Activated effector memory CD4-positive, alpha-beta T cell treated with anti-CD3 and anti-CD28 coated beads, Interleukin-2, amount 50 U/mL, for 16 hours (primary cell): Measurements from ENCODE around the gene ATAD5.
"Not testable (repeated sequence)": the region's sequence is repeated elsewhere in the genome, so short reads cannot be mapped to it uniquely, and the experiment has no call there.

Source experiments
- DNase-seq: peaks from one replicate; pipeline ENCODE4 v3.0.0-alpha.2; 2020

ATAD5 gene

DNA sequence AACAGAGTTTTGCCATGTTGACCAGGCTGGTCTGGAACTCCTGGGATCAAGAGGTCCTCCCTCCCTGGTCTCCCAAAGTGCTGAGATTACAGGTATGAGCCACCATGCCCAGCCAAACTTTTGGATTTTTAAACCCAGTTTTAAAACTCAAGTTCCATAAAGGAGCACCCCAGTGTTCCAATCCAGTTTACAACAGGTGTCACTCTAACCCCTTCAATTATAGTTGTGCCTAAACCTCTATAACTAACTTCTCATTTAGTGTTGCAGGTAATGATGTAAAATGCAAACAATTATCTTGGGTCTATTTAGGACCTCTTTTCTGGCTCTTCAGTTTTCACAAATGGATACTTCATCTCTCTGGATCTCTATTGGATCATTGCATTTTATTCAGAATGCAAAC is 82.2 kb downstream of the ATAD5 start:
- DNase-seq, result no peak

DNA sequence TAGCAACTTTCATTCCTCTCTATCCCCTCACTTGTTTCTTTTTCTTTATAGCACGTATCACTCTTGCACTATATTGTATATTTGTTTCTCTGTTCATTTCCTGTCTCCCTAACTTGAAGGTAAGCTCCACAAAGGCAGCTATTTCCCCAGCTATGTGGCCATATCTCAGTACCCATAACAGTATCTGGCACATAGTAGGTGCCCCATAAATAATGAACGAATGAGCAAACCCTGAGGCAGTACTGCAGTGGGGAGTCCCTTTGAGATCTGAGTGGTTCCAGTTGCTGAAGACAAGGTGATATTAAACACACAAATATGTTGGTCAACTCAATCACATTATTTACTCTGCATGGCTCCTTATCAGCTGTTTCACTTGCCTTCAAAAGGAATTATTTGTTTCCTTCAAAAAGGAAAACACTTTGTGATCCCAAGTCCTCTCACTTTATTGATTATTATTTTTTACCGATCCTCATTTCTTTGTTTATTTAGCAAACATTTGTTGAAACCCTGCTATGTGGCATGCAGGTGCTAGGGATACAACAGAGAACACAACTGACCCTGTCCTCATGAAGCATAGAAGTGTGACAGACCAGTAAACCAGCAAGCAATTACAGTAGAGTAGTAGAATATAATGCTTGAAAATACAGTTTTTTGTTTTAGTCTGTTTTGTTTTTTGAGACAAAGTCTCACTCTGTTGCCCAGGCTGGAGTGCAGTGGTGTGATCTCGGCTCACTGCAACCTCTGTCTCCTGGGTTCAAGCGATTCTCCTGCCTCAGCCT is 84.3 kb downstream of the ATAD5 start:
- no peak for DNase-seq

DNA sequence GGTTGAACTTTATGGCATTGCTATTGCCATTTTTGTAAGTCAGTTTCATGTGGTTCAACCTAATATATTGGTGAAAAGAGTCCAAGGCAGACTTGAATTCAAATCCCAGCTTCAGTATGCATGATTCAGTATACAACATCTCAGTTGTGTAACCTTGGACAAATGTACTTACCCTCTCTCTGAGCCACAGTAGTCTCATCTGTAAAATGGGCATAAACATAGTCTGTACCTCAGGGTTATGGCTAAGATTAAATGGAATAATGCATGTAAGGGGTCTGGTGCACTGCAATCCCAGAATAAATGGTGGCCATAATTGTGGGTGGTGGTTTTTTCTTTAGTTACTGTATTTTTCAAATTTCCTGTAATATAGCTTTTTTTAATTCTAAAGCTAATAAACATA is 85.3 kb downstream of the ATAD5 start:
- DNase-seq, result no peak

DNA sequence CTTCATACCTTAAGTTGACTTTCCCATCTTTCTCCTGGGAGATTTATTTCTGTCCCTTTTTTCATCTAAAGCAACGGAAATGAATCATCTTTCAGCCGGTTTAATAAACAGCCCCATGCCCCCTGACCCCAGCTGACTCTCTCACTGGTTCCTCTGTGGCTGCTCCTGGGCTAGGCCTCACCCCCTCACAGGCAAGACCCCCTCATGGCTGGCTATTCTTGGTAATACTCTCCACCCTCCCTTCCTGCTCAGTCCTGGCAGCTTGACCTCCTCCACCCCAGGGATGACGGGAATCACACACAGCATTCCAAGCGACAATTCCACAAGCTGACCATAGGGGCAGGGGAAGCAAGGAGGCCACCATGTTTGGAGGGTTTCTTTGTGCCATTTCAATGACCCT is 88.5 kb downstream of the ATAD5 start:
- no peak for DNase-seq

DNA sequence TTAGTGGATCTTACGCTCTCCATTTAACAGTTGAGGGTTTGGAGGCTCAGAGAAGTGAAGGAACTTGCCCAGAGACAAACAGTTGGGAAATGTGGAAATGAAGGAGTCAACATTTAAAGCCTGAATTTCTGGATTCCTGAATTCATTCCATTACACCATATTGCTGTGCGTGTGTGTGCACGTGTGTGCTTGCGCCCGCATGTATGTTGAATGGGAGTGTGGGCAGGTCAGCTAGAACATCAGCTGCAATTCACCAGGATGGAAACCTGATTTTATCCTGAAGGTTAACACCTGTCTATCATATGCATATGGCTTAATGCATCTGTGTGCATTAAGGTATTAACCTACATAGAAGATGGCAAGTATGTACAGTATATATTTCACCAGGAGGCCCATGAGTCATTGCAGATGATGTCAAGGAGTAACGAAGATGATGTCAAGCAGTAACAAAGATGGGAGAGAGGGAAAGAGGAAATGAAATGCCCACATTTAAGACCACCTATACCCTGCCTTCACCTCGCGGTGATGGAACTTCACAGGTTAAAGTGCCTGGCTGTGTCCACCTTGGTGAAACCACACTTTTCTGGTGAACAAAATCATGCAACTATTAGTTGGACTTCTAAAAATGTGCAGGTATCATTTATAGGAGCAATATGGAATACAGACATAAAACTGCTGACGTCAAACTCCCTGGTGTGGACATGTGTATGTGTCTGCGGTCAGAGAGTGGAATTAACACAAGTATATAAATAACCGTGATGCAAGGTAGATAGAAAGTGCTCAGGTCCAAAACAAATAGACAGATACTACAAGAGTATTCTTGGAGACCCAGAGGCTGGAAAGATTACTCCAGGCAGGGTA is 89.1 kb downstream of the ATAD5 start:
- no peak for DNase-seq

DNA sequence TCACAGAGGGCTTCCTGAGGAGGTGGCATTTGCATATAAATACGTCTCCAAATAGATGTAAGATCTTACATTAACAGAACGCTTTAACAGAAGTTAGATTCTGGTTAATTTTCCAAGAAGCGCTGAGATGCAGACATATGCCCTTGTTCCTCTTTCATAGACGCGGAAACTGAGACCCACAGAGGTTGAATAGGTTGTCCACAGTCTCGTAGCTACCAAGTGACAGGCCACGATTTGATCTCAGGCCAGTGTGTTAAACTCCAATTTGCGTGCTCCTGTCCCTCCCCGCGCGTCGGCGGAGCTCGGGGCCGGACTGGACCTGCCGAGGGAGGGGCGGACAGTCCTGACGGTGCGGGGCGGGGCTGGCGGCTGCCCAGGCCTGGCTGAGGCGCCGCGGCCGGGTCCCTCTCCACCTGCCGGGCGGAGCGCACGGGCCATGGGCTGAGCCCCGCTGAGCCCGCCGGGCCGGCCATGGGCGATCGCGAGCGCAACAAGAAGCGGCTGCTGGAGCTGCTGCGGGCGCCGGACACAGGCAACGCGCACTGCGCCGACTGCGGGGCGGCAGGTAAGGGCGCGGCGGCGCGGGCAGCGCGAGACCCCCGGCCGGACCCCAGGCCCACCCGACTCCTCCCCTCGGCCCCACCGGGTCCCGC is 89.9 kb downstream of the ATAD5 start, which contains the start of gene ADAP2:
TSS of gene ADAP2 (plus strand) at position 402 of the 653 bp plus-strand sequence. CDS start at position 472, 70 bp downstream.
- no peak for DNase-seq

DNA sequence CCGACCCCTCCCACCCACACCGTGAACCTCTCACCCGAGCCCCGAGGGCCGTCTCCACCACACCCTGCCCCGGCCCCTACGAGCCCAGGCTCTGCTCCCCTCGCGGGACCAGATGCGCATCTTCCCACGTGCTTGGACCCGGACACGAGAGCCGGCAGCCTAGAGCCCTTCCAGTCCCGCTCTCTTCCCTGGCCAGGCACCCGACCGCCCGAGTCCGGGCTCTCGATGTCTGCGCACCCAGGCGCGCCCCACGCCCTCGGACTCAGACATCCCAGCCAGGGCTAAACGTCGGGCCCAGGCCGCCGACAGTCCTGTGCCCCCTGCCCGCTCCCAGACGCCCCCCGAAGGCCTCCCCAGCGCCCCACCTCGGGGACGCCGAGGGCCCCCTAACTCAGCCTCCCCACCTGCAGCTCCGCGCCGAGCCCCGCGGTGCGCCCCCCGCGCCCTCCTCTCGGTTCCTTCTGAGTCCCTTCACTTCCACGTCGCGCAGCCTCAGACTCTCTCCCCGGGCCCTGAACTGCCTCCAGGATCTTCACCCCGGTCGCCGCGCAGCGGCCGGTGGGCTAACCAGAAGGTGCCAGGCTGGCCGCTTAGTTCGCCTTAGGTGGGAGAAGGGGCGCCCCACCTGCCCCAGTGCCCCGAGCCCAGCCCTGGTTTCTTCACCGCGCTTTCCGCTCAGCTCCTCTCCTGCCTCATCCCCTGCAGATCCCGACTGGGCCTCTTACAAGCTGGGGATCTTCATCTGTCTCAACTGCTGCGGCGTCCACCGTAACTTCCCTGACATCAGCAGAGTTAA is 90.7 kb downstream of the ATAD5 start:
- DNase-seq, result no peak

DNA sequence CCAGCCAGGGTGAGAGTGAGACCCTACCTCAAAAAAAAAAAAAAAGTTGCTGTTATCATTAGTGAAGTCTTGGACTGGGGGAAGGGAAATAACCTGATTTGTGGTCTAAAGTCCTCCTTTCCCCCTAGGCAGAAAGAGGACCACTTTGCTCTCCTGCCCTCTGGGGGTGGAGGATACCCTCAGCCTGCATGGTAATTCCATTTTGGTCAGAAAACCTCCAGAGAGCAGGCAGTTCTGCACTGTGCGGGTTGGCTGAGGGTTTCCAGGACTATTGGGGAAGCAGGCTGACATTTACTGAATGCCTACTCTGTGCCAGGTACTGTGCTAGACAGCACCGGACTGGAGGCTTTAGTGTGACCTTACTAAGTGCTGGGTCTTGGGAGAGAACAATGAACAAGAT is 92.6 kb downstream of the ATAD5 start:
- DNase-seq, result no peak

DNA sequence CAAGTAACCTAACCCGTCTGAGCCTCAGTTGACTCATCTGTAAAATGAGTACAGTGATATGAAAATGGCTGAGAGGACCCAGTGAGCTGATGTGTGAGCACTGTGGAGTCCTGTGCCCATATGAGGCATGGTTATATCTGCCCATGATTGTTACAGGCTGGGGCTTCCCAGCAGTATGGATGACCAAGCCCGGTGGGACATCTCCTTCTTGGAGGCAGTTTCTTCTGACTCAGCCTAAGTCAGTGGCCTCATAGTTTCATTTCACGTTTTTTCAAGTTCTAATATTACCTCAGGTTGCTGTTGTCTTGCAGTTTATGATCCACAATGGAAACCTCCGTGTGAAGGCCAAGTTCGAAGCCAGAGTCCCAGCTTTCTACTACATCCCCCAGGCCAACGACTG is 94.8 kb downstream of the ATAD5 start:
- DNase-seq, result no peak

DNA sequence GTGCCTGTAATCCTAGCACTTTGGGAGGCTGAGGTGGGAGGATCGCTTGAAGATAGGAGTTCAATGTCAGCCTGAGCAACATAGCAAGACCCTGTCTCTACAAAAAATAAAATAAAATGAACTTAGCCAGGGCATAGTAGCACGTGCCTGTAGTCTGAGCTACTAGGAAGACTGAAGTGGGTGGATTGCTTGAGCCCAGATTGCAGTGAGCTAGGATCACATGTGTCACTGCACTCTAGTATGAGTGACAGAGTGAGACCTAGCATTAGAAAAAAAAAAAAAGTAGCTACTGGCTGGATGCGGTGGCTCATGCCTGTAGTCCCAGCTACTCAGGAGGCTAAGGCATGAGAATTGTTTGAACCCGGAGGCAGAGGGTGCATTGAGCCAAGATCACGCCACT is 96.0 kb downstream of the ATAD5 start:
- DNase-seq, result no peak

DNA sequence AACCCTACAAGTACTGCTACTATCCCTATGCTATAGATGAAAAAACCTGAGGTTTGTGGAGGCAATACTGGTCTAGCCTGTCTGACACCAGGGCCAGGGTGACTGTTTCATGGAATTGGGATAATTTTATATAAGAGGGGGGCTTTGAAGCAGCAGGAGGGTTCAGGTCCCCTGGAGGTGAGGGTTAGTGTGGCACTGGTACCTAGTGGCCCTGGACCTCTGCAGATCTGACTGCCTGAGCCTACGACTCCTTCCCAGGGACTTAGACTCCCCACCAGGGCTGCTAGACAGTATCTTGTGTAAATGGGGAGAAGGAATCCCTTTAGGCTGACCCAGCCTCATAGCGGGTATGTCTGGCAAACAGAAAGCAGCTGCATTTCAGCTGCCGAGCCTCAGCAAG is 96.8 kb downstream of the ATAD5 start:
- DNase-seq, result peak; percentile 38

DNA sequence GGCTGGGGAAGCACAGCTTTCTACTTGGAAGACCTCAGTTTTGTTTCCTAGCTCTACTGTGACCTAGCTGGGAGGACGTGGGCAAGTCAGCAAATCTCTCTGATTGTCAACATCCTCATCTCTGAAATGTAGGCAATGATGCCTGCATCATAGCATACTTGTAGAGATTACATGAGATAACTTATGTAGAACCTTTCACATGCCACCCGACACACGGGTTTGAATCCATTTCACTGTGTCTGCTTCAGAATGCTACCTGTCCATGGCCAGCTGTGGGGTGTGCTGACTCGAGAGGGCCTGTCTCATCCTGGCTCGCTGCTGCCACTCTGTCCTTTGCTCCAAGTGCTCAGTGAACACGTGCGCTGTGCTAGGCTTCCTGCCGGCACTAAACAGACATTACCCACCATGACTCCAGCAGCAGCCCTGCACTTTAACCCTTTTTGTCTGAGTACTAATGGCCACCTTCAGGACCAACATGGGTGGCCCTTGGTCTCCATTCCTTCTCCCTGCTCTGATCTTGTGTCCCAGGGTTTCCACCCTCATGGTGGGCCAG is 97.4 kb downstream of the ATAD5 start:
- DNase-seq, result no peak

DNA sequence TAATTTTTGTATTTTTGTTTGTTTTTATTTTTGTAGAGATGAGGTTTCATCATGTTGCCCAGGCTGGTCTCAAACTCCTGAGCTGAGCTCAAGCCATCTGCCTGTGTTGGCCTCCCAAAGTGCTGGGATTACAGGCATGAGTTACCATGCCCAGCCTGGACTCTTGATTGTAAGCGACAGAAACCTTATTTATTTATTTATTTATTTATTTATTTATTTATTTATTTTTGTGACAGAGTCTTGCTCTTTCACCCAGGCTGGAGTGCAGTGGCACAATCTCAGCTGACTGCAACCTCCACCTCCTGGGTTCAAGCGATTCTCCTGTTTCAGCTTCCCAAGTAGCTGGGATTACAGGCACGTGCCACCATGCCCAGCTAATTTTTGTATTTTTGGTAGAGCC is 98.1 kb downstream of the ATAD5 start:
- DNase-seq, result not testable (repeated sequence)

DNA sequence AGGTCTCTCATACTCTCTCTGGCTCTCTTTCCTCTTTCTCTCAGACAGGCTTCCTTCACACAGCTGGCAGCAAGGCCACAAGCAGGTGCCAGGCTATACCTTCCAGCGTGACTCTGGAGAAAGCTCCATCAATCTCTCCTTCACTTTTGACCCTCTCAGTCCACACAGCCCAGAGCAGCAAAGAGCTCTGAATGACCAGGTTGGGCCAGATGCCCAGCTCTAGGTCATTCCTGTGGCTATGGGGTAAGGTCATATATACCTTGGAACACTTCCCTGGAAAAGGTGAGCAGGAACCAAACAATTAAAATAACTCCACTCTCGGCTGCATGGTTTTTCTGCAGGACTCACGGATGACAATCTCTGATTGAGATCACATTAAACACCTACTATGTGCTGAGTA is 98.7 kb downstream of the ATAD5 start:
- no peak for DNase-seq

DNA sequence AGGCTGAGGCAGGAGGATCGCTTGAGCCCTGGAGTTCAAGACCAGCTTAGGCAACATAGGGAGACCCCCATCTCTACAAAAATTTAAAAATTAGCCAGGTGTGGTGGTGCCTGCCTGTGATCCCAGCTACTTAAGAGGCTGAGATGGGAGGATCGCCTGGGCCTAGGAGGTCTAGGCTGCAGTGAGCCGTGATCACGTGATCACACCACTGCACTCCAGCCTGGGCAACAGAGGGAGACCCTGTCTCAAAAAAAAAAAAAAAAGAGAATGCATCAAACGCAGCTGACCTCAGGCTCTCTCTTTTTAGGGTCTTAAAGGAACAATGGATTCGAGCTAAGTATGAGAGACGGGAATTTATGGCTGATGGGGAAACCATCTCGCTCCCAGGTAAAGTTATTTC is 99.8 kb downstream of the ATAD5 start:
- DNase-seq, result not testable (repeated sequence)

DNA sequence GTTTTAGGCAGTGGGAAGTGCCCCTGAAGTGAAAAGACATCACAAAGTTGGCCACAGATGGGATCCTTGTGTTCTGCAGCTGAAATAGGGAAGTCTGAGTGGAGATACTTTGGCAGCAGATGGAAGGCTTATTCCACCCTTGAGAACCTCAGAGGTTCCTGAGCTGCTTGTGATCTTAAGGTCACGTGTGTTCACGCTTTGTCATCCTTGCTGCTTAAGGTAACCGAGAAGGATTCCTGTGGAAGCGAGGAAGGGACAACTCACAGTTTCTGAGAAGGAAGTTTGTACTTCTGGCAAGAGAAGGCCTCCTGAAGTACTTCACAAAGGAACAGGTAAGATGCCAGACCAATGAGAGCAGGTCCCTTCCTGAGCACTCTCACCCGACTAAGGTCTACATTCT is 102.2 kb downstream of the ATAD5 start:
- no peak for DNase-seq

DNA sequence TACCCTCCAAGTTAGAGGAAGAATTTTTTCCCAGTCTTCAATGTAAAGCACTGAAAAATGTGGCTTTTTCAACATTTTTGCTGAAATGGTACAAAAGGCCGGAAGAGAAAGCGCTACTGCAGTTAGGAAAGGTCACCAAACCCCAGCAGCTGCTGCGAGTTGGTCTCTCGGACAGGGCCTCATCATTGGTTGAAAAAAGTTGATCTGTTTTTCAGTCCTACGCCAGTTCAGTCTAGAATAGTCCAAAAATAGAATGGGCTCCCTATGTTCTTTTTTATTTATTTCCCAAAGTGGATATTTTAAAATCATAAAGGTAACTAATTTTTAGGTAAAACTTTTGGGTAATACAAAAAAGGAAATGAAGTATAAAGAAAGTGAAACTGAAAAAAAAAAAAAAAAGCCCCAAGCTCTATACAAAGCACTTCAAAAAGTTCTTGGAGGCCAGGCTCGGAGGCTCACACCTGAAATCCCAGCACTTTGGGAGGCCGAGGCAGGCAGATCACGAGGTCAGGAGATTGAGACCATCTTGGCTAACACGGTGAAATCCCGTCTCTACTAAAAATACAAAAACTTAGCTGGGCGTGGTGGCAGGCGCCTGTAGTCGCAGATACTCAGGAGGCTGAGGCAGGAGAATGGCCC is 107.4 kb downstream of the ATAD5 start:
- DNase-seq, result no peak

DNA sequence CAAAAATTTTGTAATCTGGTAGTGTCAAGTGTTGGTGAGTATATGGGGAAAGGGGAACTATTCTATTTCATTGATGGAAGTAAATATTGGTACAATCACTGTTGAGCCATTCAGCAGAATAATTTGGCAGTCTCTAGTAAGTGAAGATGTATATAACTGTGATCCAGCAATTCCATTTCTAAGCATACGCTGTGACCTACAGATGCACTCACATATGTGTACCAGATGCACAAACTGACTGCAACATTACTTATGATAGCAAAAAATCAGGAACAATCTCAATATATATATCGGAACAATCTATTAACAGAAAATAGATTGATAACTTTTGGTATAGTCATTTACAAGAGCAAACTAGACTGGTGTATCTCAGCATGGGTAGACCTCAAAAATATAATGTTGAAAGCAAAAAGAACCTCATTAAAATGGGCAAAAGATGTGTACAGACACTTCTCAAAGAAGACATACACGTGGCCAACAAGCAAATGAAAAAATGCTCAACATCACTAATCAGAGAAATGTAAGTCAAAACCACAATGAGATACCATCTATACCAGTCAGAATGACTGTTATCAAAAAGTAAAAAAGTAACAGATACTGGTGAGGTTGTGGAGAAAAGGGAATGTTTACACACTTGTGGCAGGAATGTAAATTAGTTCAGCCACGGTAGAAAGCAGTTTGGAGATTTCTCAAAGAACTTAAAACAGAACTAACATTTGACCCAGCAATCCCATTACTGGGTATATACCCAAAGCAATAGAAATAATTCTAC is 110.7 kb downstream of the ATAD5 start:
- DNase-seq, result no peak
